VCaP (cell line): Measurements from ENCODE around the gene INPP5F.

Experiments
- H3K27ac ChIP-seq: fragments of 450-650 bp; 2 replicates; pipeline ENCODE4 v1.5.1; 2017
- CTCF ChIP-seq: fragments of 450-650 bp; conservative IDR thresholded peaks from 2 replicates; pipeline ENCODE4 v1.5.1; 2017; ENCODE audit warnings: mild to moderate bottlenecking, moderate library complexity

INPP5F gene

GRCh38 chr10:119754085-119754484 lies 28.2 kb downstream of the INPP5F start:
- H3K27ac ChIP-seq: no peak overlapping the region
- no peak for TF ChIP-seq CTCF

- TF ChIP-seq CTCF: no peak
- no peak overlapping the region for H3K27ac ChIP-seq
Measured at GRCh38 chr10:119754936-119755335, 29.1 kb downstream of the INPP5F start.

- H3K27ac ChIP-seq: no peak overlapping the region
- TF ChIP-seq CTCF: no peak
Measured at GRCh38 chr10:119755446-119755845, 29.6 kb downstream of the INPP5F start.

GRCh38 chr10:119758448-119759195 lies 32.8 kb downstream of the INPP5F start:
- no peak overlapping the region for H3K27ac ChIP-seq
- TF ChIP-seq CTCF: no peak

GRCh38 chr10:119759832-119760231 lies 34.0 kb downstream of the INPP5F start:
- no peak for TF ChIP-seq CTCF
- H3K27ac ChIP-seq: no peak overlapping the region

- no peak for TF ChIP-seq CTCF
- H3K27ac ChIP-seq: no peak overlapping the region
Measured at GRCh38 chr10:119761106-119761505, 35.3 kb downstream of the INPP5F start.

GRCh38 chr10:119762035-119762434 lies 36.2 kb downstream of the INPP5F start:
- H3K27ac ChIP-seq: no peak overlapping the region
- TF ChIP-seq CTCF: no peak
